ENCODE results near the gene CSPG4.
A peak's percentile ranks its signal among the peaks of the same experiment; 100 is the strongest.

CSPG4 gene

DNA sequence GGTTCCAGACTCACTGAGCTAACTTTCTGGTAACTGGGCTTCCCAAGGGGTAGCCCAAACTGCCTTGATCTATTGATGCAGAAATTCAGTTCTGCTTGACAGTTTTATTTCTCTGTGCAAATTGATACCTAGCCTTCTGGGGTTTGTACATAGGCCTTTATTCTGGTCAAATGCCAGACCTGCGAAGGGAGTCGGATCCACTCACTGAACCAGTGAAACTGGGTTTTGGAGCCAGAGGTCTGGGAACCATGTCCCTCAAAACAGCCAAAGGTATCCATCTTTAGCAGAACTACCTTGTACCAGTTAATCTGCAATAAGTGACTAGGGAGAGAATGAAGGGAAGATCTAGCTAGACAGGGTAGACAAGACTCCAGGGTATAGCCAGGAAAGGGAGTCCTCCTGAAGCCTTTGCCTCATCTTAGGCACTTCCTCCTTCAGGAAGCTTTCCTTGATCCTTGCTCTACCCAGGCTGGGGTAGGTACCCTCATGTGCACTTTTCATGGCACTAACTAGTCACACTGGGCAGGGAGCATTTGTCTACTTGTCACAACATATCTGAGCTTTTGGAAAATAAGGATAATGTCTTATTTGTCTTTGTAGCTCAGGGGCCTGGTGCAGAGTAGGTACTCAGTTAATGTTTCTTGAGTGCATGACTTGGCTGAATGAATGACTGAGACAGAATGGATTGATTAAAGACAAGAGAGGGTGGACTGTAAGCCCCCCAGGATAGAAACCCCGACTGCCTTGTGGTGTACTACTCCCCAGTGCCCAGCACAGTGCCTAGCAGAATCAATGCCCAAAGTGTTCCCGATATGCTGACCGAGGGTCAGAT lies 66.3 kb downstream of the CSPG4 start:
- Histone ChIP-seq H3F3A (ENCODE audit: insufficient read depth, low read length) (no peaks in the 10 kb centered on the region), H3K4me1 (ENCODE audit: low read length) (no peaks in the 10 kb centered on the region), H3K9me2 (replicated peaks; ENCODE audit: insufficient read depth, low read length) (no peaks in the 10 kb centered on the region), H3K9ac (ENCODE audit: low read length) (no peak overlapping the region), H4K20me1 (ENCODE audit: insufficient read depth, low read length) (no peaks in the 10 kb centered on the region), H3K79me2 (ENCODE audit: low read length) (no peaks in the 10 kb centered on the region), H3K4me2 (ENCODE audit: low read depth, low read length) (peak overlapping the region; percentile 93; the same call in 1 of the 2 replicates), H2AFZ (ENCODE audit: low read length) (no peak overlapping the region), H3K4me3 (ENCODE audit: low read length) (no peak overlapping the region), H3K27ac (ENCODE audit: low read length) (no peak overlapping the region), H3K27me3 (replicated peaks; ENCODE audit: insufficient read depth, low read length) (peaks cover 33% of the 10 kb centered on the region), H3K36me3 (replicated peaks; ENCODE audit: insufficient read depth, low read length) (no peaks in the 10 kb centered on the region), H3K9me3 (replicated peaks; ENCODE audit: insufficient read depth, low read length) (no peaks in the 10 kb centered on the region)
- no peak for TF ChIP-seq EZH2 (optimal IDR thresholded peaks at IDR 0.05; ENCODE audit: low read depth, low read length)
- DNase-seq: no peak

DNA sequence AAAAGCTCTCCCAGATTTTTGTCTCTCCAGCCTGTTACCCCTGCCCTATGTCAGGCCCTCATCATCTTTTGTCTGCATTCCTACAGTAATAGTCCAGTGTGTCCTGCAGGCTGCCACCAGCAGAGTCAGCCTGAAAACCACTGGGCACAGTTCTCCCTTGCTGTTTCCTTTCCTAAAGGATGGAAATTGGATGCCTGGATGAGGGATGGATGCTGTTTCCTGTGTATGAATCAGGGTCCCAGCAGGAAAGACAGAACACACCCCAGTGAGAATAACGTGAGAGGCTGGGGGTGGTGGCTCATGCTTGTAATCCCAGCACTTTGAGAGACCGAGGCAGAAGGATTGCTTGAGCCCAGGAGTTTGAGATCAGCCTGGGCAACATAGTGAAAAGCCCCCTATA lies 68.3 kb downstream of the CSPG4 start:
- Histone ChIP-seq H3K9ac (ENCODE audit: low read length) (no peak overlapping the region), H4K20me1 (ENCODE audit: insufficient read depth, low read length) (no peaks in the 10 kb centered on the region), H3K4me3 (ENCODE audit: low read length) (no peak overlapping the region), H3K9me3 (replicated peaks; ENCODE audit: insufficient read depth, low read length) (no peaks in the 10 kb centered on the region), H3K27ac (ENCODE audit: low read length) (no peak overlapping the region), H3K9me2 (replicated peaks; ENCODE audit: insufficient read depth, low read length) (no peaks in the 10 kb centered on the region), H3K36me3 (replicated peaks; ENCODE audit: insufficient read depth, low read length) (no peaks in the 10 kb centered on the region), H3K4me1 (ENCODE audit: low read length) (no peaks in the 10 kb centered on the region), H3F3A (ENCODE audit: insufficient read depth, low read length) (peaks cover 9% of the 10 kb centered on the region; the same call in 1 of the 2 replicates), H3K27me3 (replicated peaks; ENCODE audit: insufficient read depth, low read length) (peaks cover 33% of the 10 kb centered on the region), H3K4me2 (ENCODE audit: low read depth, low read length) (no peak overlapping the region), H3K79me2 (ENCODE audit: low read length) (peaks cover 5% of the 10 kb centered on the region), H2AFZ (ENCODE audit: low read length) (no peak overlapping the region)
- no peak for TF ChIP-seq EZH2phosphoT487 (IDR thresholded peaks at IDR 0.05; ENCODE audit: low read length)
- TF ChIP-seq, protein P1, sequence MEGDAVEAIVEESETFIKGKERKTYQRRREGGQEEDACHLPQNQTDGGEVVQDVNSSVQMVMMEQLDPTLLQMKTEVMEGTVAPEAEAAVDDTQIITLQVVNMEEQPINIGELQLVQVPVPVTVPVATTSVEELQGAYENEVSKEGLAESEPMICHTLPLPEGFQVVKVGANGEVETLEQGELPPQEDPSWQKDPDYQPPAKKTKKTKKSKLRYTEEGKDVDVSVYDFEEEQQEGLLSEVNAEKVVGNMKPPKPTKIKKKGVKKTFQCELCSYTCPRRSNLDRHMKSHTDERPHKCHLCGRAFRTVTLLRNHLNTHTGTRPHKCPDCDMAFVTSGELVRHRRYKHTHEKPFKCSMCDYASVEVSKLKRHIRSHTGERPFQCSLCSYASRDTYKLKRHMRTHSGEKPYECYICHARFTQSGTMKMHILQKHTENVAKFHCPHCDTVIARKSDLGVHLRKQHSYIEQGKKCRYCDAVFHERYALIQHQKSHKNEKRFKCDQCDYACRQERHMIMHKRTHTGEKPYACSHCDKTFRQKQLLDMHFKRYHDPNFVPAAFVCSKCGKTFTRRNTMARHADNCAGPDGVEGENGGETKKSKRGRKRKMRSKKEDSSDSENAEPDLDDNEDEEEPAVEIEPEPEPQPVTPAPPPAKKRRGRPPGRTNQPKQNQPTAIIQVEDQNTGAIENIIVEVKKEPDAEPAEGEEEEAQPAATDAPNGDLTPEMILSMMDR (IDR thresholded peaks at IDR 0.05; ENCODE audit: low read length): no peak
- TF ChIP-seq EZH2 (optimal IDR thresholded peaks at IDR 0.05; ENCODE audit: low read depth, low read length): no peak
- DNase-seq: no peak

DNA sequence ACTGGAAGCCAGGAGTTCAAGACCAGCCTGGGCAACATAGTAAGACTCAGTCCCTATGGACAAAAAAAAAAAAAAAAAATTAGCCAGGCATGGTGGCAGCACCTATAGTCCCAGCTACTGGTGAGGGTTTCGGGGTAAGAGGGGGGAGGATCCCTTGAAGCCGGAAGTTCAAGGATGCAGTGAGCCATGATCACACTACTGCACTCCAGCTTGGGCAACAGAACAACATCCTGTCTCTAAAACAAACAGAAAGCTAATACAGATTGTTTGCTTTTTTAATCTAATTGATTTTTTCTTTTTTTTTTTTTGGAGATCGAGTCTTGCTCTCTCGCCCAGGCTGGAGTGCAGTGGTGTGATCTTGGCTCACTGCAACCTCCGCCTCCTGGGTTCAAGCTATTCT lies 71.0 kb downstream of the CSPG4 start:
- TF ChIP-seq EZH2phosphoT487 (IDR thresholded peaks at IDR 0.05; ENCODE audit: low read length): no peak
- TF ChIP-seq, protein P1 (IDR thresholded peaks at IDR 0.05; ENCODE audit: low read length): no peak
- TF ChIP-seq EZH2 (optimal IDR thresholded peaks at IDR 0.05; ENCODE audit: low read depth, low read length): no peak
- no peak overlapping the region for H3K9ac ChIP-seq (ENCODE audit: low read length)
- DNase-seq: no peak
- peaks cover 29% of the 10 kb centered on the region for H3K79me2 ChIP-seq (ENCODE audit: low read length)
- no peak overlapping the region for H3K27ac ChIP-seq (ENCODE audit: low read length)
- peaks cover 9% of the 10 kb centered on the region; the same call in 1 of the 2 replicates for H3F3A ChIP-seq (ENCODE audit: insufficient read depth, low read length)
- H4K20me1 ChIP-seq (ENCODE audit: insufficient read depth, low read length): no peaks in the 10 kb centered on the region
- H3K4me2 ChIP-seq (ENCODE audit: low read depth, low read length): no peak overlapping the region
- no peaks in the 10 kb centered on the region for H3K36me3 ChIP-seq (replicated peaks; ENCODE audit: insufficient read depth, low read length)
- no peaks in the 10 kb centered on the region for H3K9me2 ChIP-seq (replicated peaks; ENCODE audit: insufficient read depth, low read length)
- H3K4me3 ChIP-seq (ENCODE audit: low read length): no peak overlapping the region
- H3K4me1 ChIP-seq (ENCODE audit: low read length): no peaks in the 10 kb centered on the region
- peaks cover 14% of the 10 kb centered on the region for H3K27me3 ChIP-seq (replicated peaks; ENCODE audit: insufficient read depth, low read length)
- no peak overlapping the region for H2AFZ ChIP-seq (ENCODE audit: low read length)
- no peaks in the 10 kb centered on the region for H3K9me3 ChIP-seq (replicated peaks; ENCODE audit: insufficient read depth, low read length)

DNA sequence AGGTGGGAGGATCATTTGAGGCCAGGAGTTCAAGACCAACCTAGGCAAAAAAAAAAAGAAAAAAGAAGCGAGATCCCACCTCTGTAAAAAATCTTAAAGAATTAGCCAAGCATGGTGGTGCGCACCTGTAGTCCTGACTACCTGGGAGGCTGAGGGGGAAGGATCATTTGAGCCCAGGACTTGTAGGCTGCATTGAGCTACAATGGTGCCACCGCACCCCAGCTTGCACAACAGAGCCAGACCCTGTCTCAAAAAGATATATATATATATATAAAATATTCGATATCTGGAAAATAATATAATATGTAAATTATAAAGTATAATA lies 71.5 kb downstream of the CSPG4 start:
- no peaks in the 10 kb centered on the region for H3K9me2 ChIP-seq (replicated peaks; ENCODE audit: insufficient read depth, low read length)
- peaks cover 29% of the 10 kb centered on the region for H3K79me2 ChIP-seq (ENCODE audit: low read length)
- H3K4me2 ChIP-seq (ENCODE audit: low read depth, low read length): peak overlapping the region; percentile 74; the same call in 1 of the 2 replicates
- no peaks in the 10 kb centered on the region for H3K4me1 ChIP-seq (ENCODE audit: low read length)
- H3F3A ChIP-seq (ENCODE audit: insufficient read depth, low read length): peaks cover 9% of the 10 kb centered on the region; the same call in 1 of the 2 replicates
- peaks cover 9% of the 10 kb centered on the region for H3K27me3 ChIP-seq (replicated peaks; ENCODE audit: insufficient read depth, low read length)
- TF ChIP-seq EZH2 (optimal IDR thresholded peaks at IDR 0.05; ENCODE audit: low read depth, low read length) (no peak), EZH2phosphoT487 (IDR thresholded peaks at IDR 0.05; ENCODE audit: low read length) (no peak)
- TF ChIP-seq, protein P1 (IDR thresholded peaks at IDR 0.05; ENCODE audit: low read length): no peak
- H3K27ac ChIP-seq (ENCODE audit: low read length): peak overlapping the region; percentile 69; the same call in 1 of the 2 replicates
- H4K20me1 ChIP-seq (ENCODE audit: insufficient read depth, low read length): no peaks in the 10 kb centered on the region
- H3K9ac ChIP-seq (ENCODE audit: low read length): no peak overlapping the region; the same call in 1 of the 2 replicates
- peak overlapping the region; percentile 63; the same call in 1 of the 2 replicates for H2AFZ ChIP-seq (ENCODE audit: low read length)
- H3K36me3 ChIP-seq (replicated peaks; ENCODE audit: insufficient read depth, low read length): no peaks in the 10 kb centered on the region
- H3K9me3 ChIP-seq (replicated peaks; ENCODE audit: insufficient read depth, low read length): no peaks in the 10 kb centered on the region
- no peak overlapping the region for H3K4me3 ChIP-seq (ENCODE audit: low read length)
- DNase-seq: no peak

All from MM.1S (cell line).